ENCODE results near the gene FAM131A. TPM values are rescaled to one million over a fixed set of nuclear protein-coding genes. Genes with fewer than 3 reads are reported as not detected.

The FAM131A gene
- total and polyA plus RNA-seq, 4 donors = 0.81 to 5.7 (median 2.7) TPM

DNA sequence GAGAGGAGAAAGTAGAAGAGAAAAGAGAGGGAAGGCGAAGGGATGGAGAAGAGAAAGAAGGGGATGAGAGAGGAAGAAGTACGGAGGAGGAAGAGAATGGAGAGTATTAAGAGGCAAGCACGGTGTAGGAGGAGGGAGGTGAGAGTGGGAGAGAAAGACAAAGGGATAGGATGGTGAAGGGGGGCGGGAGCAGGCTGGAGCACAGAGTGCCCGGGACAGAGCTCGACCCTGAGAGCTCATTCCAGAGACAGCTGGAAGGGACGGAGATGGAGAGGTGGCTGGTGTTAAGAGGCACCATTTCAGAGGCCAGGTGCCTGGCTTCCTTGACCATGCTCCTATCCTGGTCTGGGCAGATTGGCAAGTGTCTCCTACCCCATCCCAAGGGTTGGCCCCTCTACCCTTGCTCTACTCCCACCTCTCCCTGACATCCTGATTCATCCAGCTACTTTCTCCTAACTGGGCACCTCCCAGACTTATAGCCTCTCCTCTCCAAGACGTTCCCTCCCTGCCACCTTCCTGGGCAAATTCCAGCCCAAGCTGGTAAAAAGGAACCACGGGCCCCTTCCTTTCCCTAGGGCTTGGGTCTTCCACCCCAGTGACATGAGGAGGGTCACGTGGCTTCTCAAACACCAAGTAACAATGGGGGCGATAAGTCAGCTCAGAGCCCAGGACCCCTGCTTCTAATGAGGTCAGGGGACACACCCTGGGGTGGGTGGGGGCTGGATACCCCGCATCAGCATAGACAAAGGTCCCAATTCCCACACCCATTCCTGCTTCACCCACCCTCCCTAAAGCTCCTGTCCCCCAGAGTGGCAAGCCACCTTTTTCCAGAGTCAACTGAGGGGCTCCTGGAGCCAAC is 22.9 kb downstream of the FAM131A start:
- Histone ChIP-seq H3K27me3 (ENCODE audit: control insufficient read depth in 4 of 4, insufficient read depth in 4 of 4, low read length in 3 of 4) (no peaks in the 10 kb centered on the region), H3K27ac (ENCODE audit: low read depth in 1 of 2, low read length in 2 of 2) (no peak overlapping the region), H3K36me3 (ENCODE audit: control insufficient read depth in 4 of 4, insufficient read depth in 3 of 4, low read depth in 1 of 4, low read length in 3 of 4) (peaks cover 0 to 5% (median under 1%) of the 10 kb centered on the region in 4 donors), H3K4me3 (ENCODE audit: low read depth in 1 of 3, low read length in 3 of 3) (no peak overlapping the region), H3K9me3 (ENCODE audit: control insufficient read depth in 4 of 4, low read length in 3 of 4) (no peaks in the 10 kb centered on the region), H3K9ac (ENCODE audit: low read depth in 1 of 2, low read length in 2 of 2) (no peak overlapping the region), H3K4me1 (ENCODE audit: control insufficient read depth in 4 of 4, insufficient read depth in 4 of 4, low read length in 3 of 4) (peaks cover 2 to 28% (median 11%) of the 10 kb centered on the region in 4 donors)
- WGBS = 84% methylated on average over 12 of the region's 12 CpGs
- TF ChIP-seq RAD21 (IDR thresholded peaks at IDR 0.05) (no peak), EGR1 (IDR thresholded peaks at IDR 0.05; ENCODE audit: low read depth in 2 of 2) (no peak), JUND (IDR thresholded peaks at IDR 0.05) (no peak), NR2F2 (IDR thresholded peaks at IDR 0.05) (no peak), SP1 (IDR thresholded peaks at IDR 0.05) (no peak), HNF4G (IDR thresholded peaks at IDR 0.05) (no peak), FOXA1 (IDR thresholded peaks at IDR 0.05) (no peak), HNF4A (conservative IDR thresholded peaks at IDR 0.05) (no peak), FOXA2 (IDR thresholded peaks at IDR 0.05) (no peak), TAF1 (conservative IDR thresholded peaks at IDR 0.05) (no peak), GABPA (IDR thresholded peaks at IDR 0.05 in 1 of 2, conservative IDR thresholded peaks at IDR 0.05 in 1 of 2) (no peak), YY1 (IDR thresholded peaks at IDR 0.05) (no peak), RXRA (IDR thresholded peaks at IDR 0.05) (no peak)
- TF ChIP-seq, protein P1, sequence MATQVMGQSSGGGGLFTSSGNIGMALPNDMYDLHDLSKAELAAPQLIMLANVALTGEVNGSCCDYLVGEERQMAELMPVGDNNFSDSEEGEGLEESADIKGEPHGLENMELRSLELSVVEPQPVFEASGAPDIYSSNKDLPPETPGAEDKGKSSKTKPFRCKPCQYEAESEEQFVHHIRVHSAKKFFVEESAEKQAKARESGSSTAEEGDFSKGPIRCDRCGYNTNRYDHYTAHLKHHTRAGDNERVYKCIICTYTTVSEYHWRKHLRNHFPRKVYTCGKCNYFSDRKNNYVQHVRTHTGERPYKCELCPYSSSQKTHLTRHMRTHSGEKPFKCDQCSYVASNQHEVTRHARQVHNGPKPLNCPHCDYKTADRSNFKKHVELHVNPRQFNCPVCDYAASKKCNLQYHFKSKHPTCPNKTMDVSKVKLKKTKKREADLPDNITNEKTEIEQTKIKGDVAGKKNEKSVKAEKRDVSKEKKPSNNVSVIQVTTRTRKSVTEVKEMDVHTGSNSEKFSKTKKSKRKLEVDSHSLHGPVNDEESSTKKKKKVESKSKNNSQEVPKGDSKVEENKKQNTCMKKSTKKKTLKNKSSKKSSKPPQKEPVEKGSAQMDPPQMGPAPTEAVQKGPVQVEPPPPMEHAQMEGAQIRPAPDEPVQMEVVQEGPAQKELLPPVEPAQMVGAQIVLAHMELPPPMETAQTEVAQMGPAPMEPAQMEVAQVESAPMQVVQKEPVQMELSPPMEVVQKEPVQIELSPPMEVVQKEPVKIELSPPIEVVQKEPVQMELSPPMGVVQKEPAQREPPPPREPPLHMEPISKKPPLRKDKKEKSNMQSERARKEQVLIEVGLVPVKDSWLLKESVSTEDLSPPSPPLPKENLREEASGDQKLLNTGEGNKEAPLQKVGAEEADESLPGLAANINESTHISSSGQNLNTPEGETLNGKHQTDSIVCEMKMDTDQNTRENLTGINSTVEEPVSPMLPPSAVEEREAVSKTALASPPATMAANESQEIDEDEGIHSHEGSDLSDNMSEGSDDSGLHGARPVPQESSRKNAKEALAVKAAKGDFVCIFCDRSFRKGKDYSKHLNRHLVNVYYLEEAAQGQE (IDR thresholded peaks at IDR 0.05) = no peak
- TF ChIP-seq, protein P2, sequence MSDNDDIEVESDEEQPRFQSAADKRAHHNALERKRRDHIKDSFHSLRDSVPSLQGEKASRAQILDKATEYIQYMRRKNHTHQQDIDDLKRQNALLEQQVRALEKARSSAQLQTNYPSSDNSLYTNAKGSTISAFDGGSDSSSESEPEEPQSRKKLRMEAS (IDR thresholded peaks at IDR 0.05) = no peak
- TF ChIP-seq, protein P3, sequence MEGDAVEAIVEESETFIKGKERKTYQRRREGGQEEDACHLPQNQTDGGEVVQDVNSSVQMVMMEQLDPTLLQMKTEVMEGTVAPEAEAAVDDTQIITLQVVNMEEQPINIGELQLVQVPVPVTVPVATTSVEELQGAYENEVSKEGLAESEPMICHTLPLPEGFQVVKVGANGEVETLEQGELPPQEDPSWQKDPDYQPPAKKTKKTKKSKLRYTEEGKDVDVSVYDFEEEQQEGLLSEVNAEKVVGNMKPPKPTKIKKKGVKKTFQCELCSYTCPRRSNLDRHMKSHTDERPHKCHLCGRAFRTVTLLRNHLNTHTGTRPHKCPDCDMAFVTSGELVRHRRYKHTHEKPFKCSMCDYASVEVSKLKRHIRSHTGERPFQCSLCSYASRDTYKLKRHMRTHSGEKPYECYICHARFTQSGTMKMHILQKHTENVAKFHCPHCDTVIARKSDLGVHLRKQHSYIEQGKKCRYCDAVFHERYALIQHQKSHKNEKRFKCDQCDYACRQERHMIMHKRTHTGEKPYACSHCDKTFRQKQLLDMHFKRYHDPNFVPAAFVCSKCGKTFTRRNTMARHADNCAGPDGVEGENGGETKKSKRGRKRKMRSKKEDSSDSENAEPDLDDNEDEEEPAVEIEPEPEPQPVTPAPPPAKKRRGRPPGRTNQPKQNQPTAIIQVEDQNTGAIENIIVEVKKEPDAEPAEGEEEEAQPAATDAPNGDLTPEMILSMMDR (IDR thresholded peaks at IDR 0.05; ENCODE audit: low read depth, low read length, missing input control) = no peak
- TF ChIP-seq, protein P4, sequence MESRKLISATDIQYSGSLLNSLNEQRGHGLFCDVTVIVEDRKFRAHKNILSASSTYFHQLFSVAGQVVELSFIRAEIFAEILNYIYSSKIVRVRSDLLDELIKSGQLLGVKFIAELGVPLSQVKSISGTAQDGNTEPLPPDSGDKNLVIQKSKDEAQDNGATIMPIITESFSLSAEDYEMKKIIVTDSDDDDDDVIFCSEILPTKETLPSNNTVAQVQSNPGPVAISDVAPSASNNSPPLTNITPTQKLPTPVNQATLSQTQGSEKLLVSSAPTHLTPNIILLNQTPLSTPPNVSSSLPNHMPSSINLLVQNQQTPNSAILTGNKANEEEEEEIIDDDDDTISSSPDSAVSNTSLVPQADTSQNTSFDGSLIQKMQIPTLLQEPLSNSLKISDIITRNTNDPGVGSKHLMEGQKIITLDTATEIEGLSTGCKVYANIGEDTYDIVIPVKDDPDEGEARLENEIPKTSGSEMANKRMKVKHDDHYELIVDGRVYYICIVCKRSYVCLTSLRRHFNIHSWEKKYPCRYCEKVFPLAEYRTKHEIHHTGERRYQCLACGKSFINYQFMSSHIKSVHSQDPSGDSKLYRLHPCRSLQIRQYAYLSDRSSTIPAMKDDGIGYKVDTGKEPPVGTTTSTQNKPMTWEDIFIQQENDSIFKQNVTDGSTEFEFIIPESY (IDR thresholded peaks at IDR 0.05) = no peak
- TF ChIP-seq, protein P5, sequence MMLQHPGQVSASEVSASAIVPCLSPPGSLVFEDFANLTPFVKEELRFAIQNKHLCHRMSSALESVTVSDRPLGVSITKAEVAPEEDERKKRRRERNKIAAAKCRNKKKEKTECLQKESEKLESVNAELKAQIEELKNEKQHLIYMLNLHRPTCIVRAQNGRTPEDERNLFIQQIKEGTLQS (IDR thresholded peaks at IDR 0.05) = no peak
- DNase-seq (ENCODE audit: low spot score) = no peak
